Glomerular endothelial cell (primary cell): ENCODE data around the gene SNX32. TPM values are rescaled to one million over a fixed set of nuclear protein-coding genes. Genes with fewer than 3 reads are reported as not detected.
"Not testable (repeated sequence)": the region's sequence is repeated elsewhere in the genome, so short reads cannot be mapped to it uniquely, and the experiment has no call there.

Experiments
- DNase-seq: peaks from one replicate; pipeline ENCODE4 v3.0.0-alpha.2; 2011; ENCODE audit warnings: low read depth, low spot score; ENCODE audit errors: extremely low read depth
- total RNA-seq: library from RNA; depleted of rRNA; stranded (reverse); fragments of >200 nt; gene quantifications from 2 replicates; pipeline ENCODE4 v1.2.3, GENCODE V29; 2015

Gene SNX32
- total RNA-seq, 1 donor from 2014 or later: not detected

GRCh38 chr11:65822776-65823528, 10.8 kb upstream of the SNX32 start:
- DNase-seq: no peak

DNA sequence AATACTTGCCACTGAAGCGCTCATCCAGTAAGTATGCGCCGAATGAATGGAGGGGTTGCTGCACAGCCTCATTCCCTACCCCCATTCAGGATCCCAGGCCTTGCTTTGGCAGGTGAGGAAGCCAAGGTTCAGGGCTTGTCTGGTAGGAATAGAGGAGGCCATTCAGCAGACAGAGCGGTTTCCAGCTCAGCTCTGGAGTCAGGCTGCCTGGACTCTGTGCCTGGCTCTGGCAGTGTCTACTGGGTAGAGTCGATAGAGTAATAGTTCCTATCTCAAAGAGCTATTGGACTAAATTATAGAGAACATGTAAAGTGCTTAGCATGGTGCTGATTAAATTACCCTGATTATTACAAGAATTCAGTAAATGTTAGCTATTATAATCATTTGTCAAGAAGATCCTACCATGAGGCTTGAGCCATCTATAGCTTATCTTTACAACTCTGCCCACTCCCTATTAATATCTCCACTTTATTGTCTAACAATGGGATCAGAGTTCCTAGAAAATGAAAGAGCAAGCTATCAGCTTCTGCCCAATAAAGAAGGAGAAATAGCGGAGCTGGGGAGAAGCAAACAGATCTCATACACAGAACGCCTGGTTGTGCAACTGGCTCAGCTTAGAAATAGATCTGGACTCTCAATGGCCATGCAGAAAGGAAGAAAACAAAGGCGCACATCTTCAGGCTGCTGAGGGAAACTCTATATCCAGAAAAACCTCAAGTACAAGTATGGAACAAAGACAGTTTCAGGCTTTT, 6.6 kb upstream of the SNX32 start:
- no peak for DNase-seq

- DNase-seq: no peak
Measured at GRCh38 chr11:65829459-65829858, 4.3 kb upstream of the SNX32 start.

DNA sequence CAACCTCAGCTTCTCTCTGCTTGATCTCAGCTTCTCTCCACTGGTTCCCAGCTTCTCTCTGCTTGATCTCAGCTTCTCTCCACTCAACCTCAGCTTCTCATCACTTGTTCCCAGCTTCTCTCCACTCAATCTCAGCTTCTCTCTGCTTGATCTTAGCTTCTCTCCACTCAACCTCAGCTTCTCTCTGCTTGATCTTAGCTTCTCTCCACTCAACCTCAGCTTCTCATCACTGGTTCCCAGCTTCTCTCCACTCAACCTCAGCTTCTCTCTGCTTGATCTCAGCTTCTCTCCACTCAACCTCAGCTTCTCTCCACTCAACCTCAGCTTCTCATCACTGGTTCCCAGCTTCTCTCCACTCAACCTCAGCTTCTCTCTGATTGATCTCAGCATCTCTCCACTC, 1.5 kb upstream of the SNX32 start:
- DNase-seq: not testable (repeated sequence)

DNA sequence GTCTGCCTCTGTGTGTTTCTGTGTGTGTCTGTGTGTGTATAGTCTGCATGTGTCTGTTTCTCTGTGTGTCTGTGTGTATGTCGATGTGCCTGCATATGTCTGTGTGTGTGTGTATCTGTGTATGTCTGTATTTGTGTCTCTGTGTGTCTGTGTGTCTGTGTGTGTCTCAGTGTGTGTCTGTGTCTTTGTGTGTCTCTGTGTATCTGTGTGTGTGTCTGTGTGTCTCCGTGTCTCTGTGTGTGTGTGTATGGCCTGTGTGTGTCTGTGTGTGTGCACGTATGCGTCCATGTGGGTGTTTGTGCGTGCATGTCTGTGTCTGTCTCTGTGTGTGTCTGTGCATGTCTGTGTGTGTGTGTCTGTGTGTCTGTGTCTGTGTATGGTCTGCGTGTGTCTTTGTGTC, 439 bp downstream of the SNX32 start:
- no peak for DNase-seq

DNA sequence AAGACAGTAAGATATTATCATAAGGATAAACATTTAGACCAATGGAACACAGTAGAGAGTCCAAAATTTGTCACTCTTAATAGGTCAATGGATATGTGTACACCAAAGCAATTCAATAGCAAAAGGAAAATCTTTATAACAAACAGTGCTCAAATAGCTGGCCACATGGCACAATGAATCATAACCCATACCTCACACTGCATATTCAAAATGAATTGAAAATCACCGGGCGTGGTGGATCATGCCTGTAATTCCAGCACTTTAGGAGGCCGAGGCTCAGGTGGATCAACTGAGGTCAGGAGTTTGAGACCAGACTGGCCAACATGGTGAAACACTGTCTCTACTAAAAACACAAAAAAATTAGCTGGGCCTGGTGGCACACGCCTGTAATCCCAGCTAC, 8.4 kb downstream of the SNX32 start:
- no peak for DNase-seq

DNA sequence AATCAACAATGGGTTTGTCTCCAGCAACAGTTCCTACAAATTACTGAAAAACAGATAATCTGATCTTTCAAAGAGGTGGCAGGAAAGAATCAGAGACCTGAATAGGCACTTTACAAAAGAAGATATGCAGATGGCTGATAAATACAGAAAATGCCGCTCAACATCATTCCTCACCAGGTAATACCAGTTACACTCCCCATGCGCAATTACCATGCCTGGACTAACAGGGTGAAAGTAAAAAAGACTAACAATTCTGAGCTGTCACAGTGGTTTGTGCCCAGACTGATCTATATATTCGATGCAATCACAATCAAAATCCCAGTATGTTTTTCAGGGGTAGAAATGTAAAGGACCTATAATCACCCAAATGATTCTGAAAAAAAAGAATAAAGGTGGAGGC, 10.0 kb downstream of the SNX32 start:
- no peak for DNase-seq

DNA sequence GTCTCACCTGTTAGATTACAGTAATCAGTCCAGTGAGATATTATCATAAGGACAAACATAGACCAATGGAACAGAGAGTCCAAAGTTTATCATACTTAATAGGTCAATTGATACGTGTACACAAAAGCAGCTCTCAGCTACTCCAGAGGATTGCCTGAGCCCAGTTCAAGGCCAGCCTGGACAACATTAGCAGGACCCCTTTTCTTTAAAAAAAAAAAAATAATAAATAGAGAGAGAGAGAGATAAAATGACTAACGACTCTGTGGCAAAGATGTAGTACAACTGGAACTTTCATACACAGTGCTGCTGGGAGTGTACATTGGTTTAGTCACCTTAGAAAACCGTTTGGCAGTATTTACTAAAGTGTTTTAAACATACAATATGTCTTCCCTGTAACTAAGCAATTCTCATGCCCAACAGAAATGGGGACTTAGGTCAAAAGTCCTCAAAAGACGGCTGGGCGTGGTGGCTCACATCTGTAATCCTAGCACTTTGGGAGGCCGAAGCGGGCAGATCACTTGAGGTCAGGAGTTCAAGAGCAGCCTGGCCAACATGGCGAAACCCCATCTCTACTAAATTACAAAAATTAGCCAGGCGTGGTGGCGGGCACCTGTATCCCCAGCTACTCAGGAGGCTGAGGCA, 10.6 kb downstream of the SNX32 start:
- DNase-seq: no peak

- no peak for DNase-seq
Measured at GRCh38 chr11:65847746-65848145, 14.0 kb downstream of the SNX32 start.

DNA sequence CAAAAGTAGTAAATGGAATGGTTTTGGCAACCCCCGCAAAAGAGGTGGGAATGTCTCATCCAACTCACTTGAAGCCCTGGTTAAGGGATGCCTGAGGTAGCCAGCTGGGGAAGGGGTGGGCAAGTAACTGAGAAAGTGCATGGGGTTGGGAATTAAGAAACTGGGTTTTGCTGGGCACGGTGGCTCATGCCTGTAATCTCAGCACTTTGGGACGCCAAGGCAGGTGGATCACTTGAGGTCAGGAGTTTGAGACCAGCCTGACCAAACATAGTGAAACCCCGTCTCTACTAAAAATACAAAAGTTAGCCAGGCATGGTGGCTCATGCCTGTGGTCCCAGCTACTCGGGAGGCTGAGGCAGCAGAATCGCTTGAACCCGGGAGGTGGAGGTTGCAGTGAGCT, 14.9 kb downstream of the SNX32 start:
- not testable (repeated sequence) for DNase-seq

- DNase-seq: no peak
Measured at GRCh38 chr11:65849366-65849765, 15.6 kb downstream of the SNX32 start.

DNA sequence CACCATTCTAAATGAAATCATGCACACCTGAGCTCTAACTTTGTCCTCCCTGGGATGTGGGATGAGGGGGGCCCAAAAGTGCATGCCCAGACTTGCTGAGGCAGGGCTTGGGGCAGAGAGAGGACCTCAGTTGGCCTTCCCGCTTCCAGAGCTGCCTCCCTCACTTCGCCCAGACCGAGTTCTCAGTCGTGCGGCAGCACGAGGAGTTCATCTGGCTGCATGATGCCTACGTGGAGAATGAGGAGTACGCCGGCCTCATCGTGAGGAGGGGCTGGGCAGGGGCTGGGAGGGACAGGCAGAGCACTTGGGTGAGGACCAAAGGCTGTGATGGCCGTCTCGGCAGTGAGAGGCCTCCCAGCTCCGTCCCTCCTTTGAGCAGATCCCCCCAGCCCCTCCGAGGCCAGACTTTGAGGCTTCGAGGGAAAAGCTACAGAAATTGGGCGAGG, 16.0 kb downstream of the SNX32 start:
- DNase-seq: no peak

DNA sequence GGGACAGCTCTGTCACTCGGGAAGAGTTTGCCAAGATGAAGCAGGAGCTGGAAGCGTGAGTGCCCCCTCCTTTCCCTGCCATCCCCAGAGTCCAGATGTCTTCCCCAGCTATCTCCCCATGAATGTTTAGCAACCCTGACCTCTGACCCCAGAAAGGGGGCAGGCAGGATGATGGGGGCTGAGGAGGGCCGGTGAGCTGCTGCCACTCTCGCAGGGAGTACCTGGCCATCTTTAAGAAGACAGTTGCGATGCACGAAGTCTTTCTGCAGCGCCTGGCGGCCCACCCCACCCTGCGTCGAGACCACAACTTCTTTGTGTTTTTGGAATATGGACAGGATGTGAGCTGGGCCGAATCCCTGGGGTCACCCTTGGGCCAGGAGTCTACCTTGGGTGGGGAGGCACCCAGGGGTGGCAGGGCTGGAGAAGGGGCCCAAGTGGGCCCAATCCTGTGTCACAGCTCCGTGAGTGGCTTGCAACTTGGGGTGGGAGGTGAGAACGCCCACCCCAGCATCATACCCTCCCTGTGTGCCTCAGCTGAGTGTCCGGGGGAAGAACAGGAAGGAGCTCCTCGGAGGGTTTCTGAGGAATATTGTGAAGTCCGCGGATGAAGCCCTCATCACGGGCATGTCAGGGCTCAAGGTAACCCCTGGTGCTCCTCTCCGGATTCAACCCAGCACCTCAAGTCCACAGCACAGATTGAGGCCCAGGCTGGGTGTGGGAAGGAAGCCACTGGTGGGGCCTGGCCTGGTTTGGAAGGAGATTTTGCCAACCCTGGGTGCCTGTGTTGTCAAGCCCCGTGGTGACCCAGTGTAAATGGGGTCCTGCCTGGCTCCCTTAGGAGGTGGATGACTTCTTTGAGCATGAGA, 16.7 kb downstream of the SNX32 start:
- no peak for DNase-seq

DNA sequence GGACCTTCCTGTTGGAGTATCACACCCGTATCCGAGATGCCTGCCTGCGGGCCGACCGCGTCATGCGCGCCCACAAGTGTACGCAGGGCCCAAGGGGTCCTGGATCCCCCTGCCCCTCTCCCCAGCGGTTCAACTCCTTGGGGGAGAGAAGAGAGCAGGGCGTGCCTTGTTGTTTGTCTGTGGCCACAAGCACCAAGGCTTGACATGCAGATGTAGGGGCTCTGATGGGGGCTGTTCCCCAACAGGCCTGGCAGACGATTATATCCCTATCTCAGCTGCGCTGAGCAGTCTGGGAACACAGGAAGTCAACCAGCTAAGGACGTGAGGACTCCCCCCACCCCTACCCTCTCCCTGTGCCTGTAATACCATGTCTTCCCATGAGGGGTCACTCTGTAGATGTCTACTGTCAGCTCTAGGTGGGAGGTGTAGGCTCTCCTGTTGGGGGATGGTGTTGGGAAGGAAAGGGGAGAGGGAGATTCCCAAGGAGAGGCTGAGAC, 17.4 kb downstream of the SNX32 start:
- no peak for DNase-seq

DNA sequence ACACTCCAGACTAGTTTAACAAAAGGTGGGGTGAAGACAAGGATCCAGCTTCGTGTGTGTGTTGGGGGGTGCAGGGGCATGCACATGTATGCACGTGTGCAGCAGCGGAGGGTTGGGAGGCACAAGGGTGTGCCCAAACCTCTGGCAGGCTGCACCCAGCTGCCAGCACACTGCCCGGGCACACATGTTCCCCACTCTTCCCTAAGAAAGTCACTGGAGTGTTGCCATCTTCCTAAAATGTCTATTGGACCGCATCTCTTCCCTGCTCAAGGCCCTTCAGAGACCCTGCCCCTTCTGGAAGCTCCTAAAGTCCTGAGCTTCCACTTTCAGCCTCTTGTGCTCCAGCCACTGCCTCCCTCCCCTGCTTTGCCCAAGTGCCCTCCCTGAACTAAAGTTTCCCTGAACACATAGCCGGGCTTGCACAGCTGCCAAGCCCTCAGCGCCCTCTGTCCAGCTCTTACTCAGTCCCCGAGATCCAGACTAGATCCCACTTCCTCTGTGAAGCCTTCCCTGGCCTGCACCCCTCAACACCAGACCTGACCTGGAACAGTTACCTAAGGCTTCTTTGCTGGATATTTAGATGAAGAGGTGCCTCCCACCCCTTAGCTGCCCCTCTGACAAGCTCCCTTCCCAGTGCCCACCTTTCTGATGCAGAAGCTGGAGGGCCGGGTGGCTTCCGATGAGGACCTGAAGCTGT, 18.2 kb downstream of the SNX32 start:
- no peak for DNase-seq

- DNase-seq: no peak
Measured at GRCh38 chr11:65852508-65853245, 18.9 kb downstream of the SNX32 start.

DNA sequence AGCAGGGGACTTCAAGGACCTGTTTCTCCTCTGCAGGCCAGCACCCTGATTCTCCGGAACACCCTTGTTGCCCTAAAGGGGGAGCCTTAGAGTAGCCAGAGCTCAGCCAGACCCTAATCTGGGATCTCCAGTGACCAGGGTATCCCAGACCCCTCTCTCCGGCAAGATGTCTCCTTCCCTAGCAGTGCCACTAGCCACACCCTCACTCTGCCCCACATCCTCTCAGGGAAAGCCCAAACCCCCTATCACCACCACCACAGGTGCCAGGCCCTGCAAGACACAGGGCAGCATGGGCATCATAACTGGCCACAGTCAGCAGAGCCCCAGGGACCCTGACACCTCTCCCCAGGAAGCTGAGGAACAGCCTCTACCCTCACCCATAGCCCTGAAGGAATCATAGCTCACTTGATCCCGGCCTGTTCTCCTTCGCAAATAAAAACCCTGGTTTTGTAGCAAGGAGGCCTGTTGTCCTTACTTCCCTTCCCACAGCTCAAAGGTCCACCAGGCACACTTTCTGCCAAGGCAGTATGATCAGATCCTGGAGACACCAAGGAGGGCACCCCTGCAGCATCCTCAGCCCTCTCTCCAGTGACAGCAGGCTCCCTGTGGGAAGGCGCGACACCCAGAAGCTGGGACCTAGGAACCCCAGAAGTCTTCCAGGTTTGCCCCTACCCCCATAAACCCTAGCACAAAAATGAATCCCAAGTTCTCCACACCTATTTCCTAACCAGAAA, 19.6 kb downstream of the SNX32 start:
- DNase-seq: no peak

- no peak for DNase-seq
Measured at GRCh38 chr11:65854161-65854592, 20.4 kb downstream of the SNX32 start.
